ENCODE results near the gene CFAP74. TPM values are rescaled to one million over a fixed set of nuclear protein-coding genes. Genes with fewer than 3 reads are reported as not detected.

CFAP74 gene
- polyA plus RNA-seq, 1 donor (not counting 4 experiments of a cell fraction or from before 2014, with no cell fraction given) = not detected

- H3K9ac ChIP-seq (ENCODE audit: control insufficient read depth, extremely low read depth, insufficient read depth, low read length) = no peak overlapping the region
- peaks cover 18% of the 10 kb centered on the region for H3K27me3 ChIP-seq (ENCODE audit: control insufficient read depth, extremely low read depth, insufficient read depth, low read length)
- H3K36me3 ChIP-seq (ENCODE audit: control insufficient read depth in 2 of 2, extremely low read depth in 1 of 2, insufficient read depth in 2 of 2, low read length in 2 of 2) = no peaks in the 10 kb centered on the region
- H4K20me1 ChIP-seq (ENCODE audit: control insufficient read depth, extremely low read depth, insufficient read depth, low read length) = no peaks in the 10 kb centered on the region
- H3K27ac ChIP-seq (ENCODE audit: control insufficient read depth, insufficient read depth, low read length) = no peak overlapping the region
- FAIRE-seq (no peak), DNase-seq (ENCODE audit: low read depth, low spot score) (no peak)
- H3K4me1 ChIP-seq (ENCODE audit: control insufficient read depth, extremely low read depth, insufficient read depth, low read length) = peaks cover 13% of the 10 kb centered on the region
- H3K9me1 ChIP-seq (ENCODE audit: control insufficient read depth, extremely low read depth, insufficient read depth, low read length) = no peaks in the 10 kb centered on the region
- H3K9me3 ChIP-seq (ENCODE audit: control insufficient read depth, low read depth, low read length) = no peaks in the 10 kb centered on the region
- H3K4me3 ChIP-seq (ENCODE audit: control insufficient read depth in 2 of 3, extremely low read depth in 1 of 3, insufficient read depth in 2 of 3, low read depth in 1 of 3, low read length in 3 of 3) = peak overlapping the region in 1 of 3 experiments; percentile 34
- H3K79me2 ChIP-seq (ENCODE audit: control insufficient read depth, insufficient read depth, low read length) = no peaks in the 10 kb centered on the region
- dilution Hi-C loops (cut with MboI; ENCODE audit: extremely low pct_ligation_motif_present, low sequenced_read_pairs) = no loop called here
- H3K4me2 ChIP-seq (ENCODE audit: control insufficient read depth, extremely low read depth, insufficient read depth, low read depth, low read length) = peak overlapping the region; percentile 66
- H2AFZ ChIP-seq (ENCODE audit: control insufficient read depth, low read length) = peak overlapping the region; percentile 53
- TF ChIP-seq EZH2 (IDR thresholded peaks at IDR 0.05; ENCODE audit: low read length) (no peak), CTCF (optimal IDR thresholded peaks at IDR 0.05 in 1 of 3, IDR thresholded peaks at IDR 0.05 in 1 of 3, conservative IDR thresholded peaks at IDR 0.05 in 1 of 3; ENCODE audit: extremely low read depth in 1 of 3, insufficient read depth in 2 of 3, low read length in 3 of 3) (no peak)
Observed at GRCh38 chr1:1942753-1943656, 60.6 kb downstream of the CFAP74 start.

GRCh38 chr1:1941868-1942752 is 61.5 kb downstream of the CFAP74 start:
- no peaks in the 10 kb centered on the region for H3K9me3 ChIP-seq (ENCODE audit: control insufficient read depth, low read depth, low read length)

More at GRCh38 chr1:1941868-1942752, 61.5 kb downstream of the CFAP74 start:
- Histone ChIP-seq H3K27me3 (ENCODE audit: control insufficient read depth, extremely low read depth, insufficient read depth, low read length) (peaks cover 15% of the 10 kb centered on the region), H3K4me1 (ENCODE audit: control insufficient read depth, extremely low read depth, insufficient read depth, low read length) (peaks cover 13% of the 10 kb centered on the region), H3K9me1 (ENCODE audit: control insufficient read depth, extremely low read depth, insufficient read depth, low read length) (no peaks in the 10 kb centered on the region), H2AFZ (ENCODE audit: control insufficient read depth, low read length) (no peak overlapping the region), H4K20me1 (ENCODE audit: control insufficient read depth, extremely low read depth, insufficient read depth, low read length) (no peaks in the 10 kb centered on the region), H3K4me2 (ENCODE audit: control insufficient read depth, extremely low read depth, insufficient read depth, low read depth, low read length) (no peak overlapping the region), H3K27ac (ENCODE audit: control insufficient read depth, insufficient read depth, low read length) (no peak overlapping the region), H3K4me3 (ENCODE audit: control insufficient read depth in 2 of 3, extremely low read depth in 1 of 3, insufficient read depth in 2 of 3, low read depth in 1 of 3, low read length in 3 of 3) (peak overlapping the region in 1 of 3 experiments; percentile 27), H3K36me3 (ENCODE audit: control insufficient read depth in 2 of 2, extremely low read depth in 1 of 2, insufficient read depth in 2 of 2, low read length in 2 of 2) (no peaks in the 10 kb centered on the region), H3K79me2 (ENCODE audit: control insufficient read depth, insufficient read depth, low read length) (no peaks in the 10 kb centered on the region), H3K9ac (ENCODE audit: control insufficient read depth, extremely low read depth, insufficient read depth, low read length) (no peak overlapping the region)
- dilution Hi-C loops (cut with MboI; ENCODE audit: extremely low pct_ligation_motif_present, low sequenced_read_pairs) = no loop called here
- FAIRE-seq (no peak), DNase-seq (ENCODE audit: low read depth, low spot score) (no peak)
- TF ChIP-seq EZH2 (IDR thresholded peaks at IDR 0.05; ENCODE audit: low read length) (no peak), CTCF (optimal IDR thresholded peaks at IDR 0.05 in 1 of 3, IDR thresholded peaks at IDR 0.05 in 1 of 3, conservative IDR thresholded peaks at IDR 0.05 in 1 of 3; ENCODE audit: extremely low read depth in 1 of 3, insufficient read depth in 2 of 3, low read length in 3 of 3) (no peak)
